Activated naive CD4-positive, alpha-beta T cell treated with anti-CD3 and anti-CD28 coated beads for 36 hours (primary cell): ENCODE data around the gene MAGI2. TPM values are rescaled to one million over a fixed set of nuclear protein-coding genes. Genes with fewer than 3 reads are reported as not detected.
"Not testable (repeated sequence)": the region's sequence is repeated elsewhere in the genome, so short reads cannot be mapped to it uniquely, and the experiment has no call there.

ENCODE experiments used
- CTCF ChIA-PET: fragments of 350-600 bp; sonication (Branson Sonifier 250); formaldehyde crosslinking; loops from one replicate; lab custom pipeline; 2021; ENCODE audit warnings: antibody characterized with exemption; lab: Charles Lee
- DNase-seq: peaks from one replicate; pipeline ENCODE4 v3.0.0-alpha.2; 2020
- H3K27ac Mint-ChIP-seq: one replicate; pipeline ENCODE4 v1.8.0; 2021; ENCODE audit warnings: mild to moderate bottlenecking, mixed read lengths
- H3K27me3 Mint-ChIP-seq: one replicate; pipeline ENCODE4 v1.8.0; 2021; ENCODE audit warnings: low read depth, mixed read lengths
- H3K36me3 Mint-ChIP-seq: one replicate; pipeline ENCODE4 v1.8.0; 2021; ENCODE audit warnings: low read depth, mixed read lengths
- H3K4me1 Mint-ChIP-seq: one replicate; pipeline ENCODE4 v1.8.0; 2021; ENCODE audit warnings: low read depth, mixed read lengths
- H3K4me3 Mint-ChIP-seq: one replicate; pipeline ENCODE4 v1.8.0; 2021; ENCODE audit warnings: mild to moderate bottlenecking, moderate library complexity, mixed read lengths
- H3K9me3 Mint-ChIP-seq: one replicate; pipeline ENCODE4 v1.8.0; 2021; ENCODE audit warnings: mixed read lengths
- intact Hi-C: fragments of 100-400 bp; cut with micrococcal nuclease; formaldehyde crosslinking; loops from one replicate; pipeline ENCODE4 v1.15.1; 2023
- total RNA-seq, 2 experiments: library from RNA; stranded (reverse); gene quantifications; one replicate each; pipeline ENCODE4 v1.2.3, GENCODE V29; 2021

MAGI2 gene
- total RNA-seq, 2 experiments from 2014 or later: 0.07 to 0.19 TPM

GRCh38 chr7:79464051-79464450 lies 10.6 kb upstream of the MAGI2 start:
- CTCF ChIA-PET: no interaction called here
- Mint-ChIP-seq H3K4me3 (no peak overlapping the region), H3K27ac (no peak overlapping the region), H3K9me3 (no peaks in the 10 kb centered on the region), H3K27me3 (no peaks in the 10 kb centered on the region), H3K36me3 (no peaks in the 10 kb centered on the region), H3K4me1 (no peaks in the 10 kb centered on the region)
- DNase-seq: no peak
- intact Hi-C loops: no loop called here

- no peaks in the 10 kb centered on the region for H3K9me3 Mint-ChIP-seq
- intact Hi-C loops: no loop called here
- no peak for DNase-seq
- no peaks in the 10 kb centered on the region for H3K4me1 Mint-ChIP-seq
- H3K4me3 Mint-ChIP-seq: no peak overlapping the region
- no peaks in the 10 kb centered on the region for H3K36me3 Mint-ChIP-seq
- H3K27ac Mint-ChIP-seq: no peak overlapping the region
- CTCF ChIA-PET: no interaction called here
- H3K27me3 Mint-ChIP-seq: no peaks in the 10 kb centered on the region
Observed at GRCh38 chr7:79462390-79462789, 8.9 kb upstream of the MAGI2 start.

- CTCF ChIA-PET: no interaction called here
- DNase-seq: no peak
- no peaks in the 10 kb centered on the region for H3K27me3 Mint-ChIP-seq
- intact Hi-C loops: no loop called here
- H3K4me1 Mint-ChIP-seq: no peaks in the 10 kb centered on the region
- H3K27ac Mint-ChIP-seq: no peak overlapping the region
- H3K36me3 Mint-ChIP-seq: no peaks in the 10 kb centered on the region
- H3K9me3 Mint-ChIP-seq: no peaks in the 10 kb centered on the region
- no peak overlapping the region for H3K4me3 Mint-ChIP-seq
Observed at GRCh38 chr7:79461660-79462059, 8.2 kb upstream of the MAGI2 start.

DNA sequence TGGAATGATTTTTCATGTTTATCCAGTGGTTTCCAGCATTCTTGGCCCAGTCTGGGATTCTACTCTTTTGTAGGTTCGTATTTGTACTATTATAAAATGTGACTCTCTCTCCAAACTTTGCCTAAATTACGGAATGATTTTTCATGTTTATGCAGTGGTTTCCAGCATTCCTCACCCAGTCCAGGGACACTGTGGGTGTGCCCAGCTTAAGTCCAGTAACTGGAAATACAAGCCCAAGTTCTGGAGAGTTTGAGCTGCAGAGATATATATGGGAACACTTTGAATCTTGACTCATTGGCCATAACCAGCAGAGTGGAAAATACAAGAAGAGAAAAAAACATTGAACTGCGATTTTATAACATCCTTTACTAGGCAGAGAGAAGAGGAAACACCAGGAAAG lies 5.9 kb upstream of the MAGI2 start:
- CTCF ChIA-PET: no interaction called here
- H3K27me3 Mint-ChIP-seq: peaks cover 13% of the 10 kb centered on the region
- no peaks in the 10 kb centered on the region for H3K4me1 Mint-ChIP-seq
- H3K4me3 Mint-ChIP-seq: no peak overlapping the region
- H3K36me3 Mint-ChIP-seq: no peaks in the 10 kb centered on the region
- no peak overlapping the region for H3K27ac Mint-ChIP-seq
- H3K9me3 Mint-ChIP-seq: no peaks in the 10 kb centered on the region
- intact Hi-C loops: no loop called here
- DNase-seq: no peak

GRCh38 chr7:79458796-79459195 lies 5.3 kb upstream of the MAGI2 start:
- Mint-ChIP-seq H3K27ac (no peak overlapping the region), H3K4me3 (no peak overlapping the region), H3K9me3 (no peaks in the 10 kb centered on the region), H3K27me3 (peaks cover 17% of the 10 kb centered on the region), H3K36me3 (no peaks in the 10 kb centered on the region), H3K4me1 (no peaks in the 10 kb centered on the region)
- no peak for DNase-seq
- CTCF ChIA-PET: no interaction called here
- intact Hi-C loops: no loop called here

GRCh38 chr7:79455173-79455790 lies 1.8 kb upstream of the MAGI2 start:
- H3K27me3 Mint-ChIP-seq: peaks cover 47% of the 10 kb centered on the region
- H3K9me3 Mint-ChIP-seq: no peaks in the 10 kb centered on the region
- H3K4me1 Mint-ChIP-seq: peaks cover 14% of the 10 kb centered on the region
- no peak overlapping the region for H3K27ac Mint-ChIP-seq
- H3K4me3 Mint-ChIP-seq: no peak overlapping the region
- H3K36me3 Mint-ChIP-seq: peaks cover 2% of the 10 kb centered on the region
- CTCF ChIA-PET: interaction anchor here (1.0 kb wide), 1 partner anchor 182 kb away, joined by 3 read pairs; no protein-coding TSS in a partner anchor
- intact Hi-C loops: no loop called here
- no peak for DNase-seq

DNA sequence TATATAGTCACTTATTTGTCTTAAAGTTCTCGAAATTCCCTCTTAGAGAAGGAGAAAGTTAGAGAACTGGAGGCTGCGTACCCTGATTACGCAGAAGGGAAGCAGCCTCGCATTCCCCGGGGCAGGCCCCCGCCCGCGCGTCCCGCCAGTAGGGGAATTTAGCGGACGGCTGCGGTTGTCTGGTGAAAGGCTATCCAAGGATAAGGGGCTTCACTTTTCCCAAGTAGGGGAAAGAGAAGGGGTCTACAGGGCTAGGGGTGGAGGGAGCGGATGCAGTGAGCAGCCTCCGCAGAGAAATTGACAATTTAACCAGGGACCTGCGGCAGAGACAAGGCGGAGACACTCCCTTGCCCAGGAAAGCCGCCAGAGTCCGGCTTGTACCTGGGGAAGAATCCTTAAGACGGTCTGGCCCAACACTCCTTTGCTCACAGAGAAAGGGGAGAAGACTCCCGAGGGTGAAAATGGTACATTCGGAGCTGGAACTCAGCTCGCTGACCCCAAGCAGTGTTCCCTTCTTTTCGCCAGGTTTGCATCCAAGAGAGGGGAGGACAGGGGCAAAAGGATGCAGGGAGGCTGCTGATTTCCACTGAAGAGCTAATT lies 994 bp upstream of the MAGI2 start:
- CTCF ChIA-PET: no interaction called here
- Mint-ChIP-seq H3K27me3 (peaks cover 47% of the 10 kb centered on the region), H3K9me3 (no peaks in the 10 kb centered on the region), H3K36me3 (peaks cover 2% of the 10 kb centered on the region), H3K4me1 (peaks cover 14% of the 10 kb centered on the region), H3K4me3 (peak overlapping the region; percentile 68), H3K27ac (no peak overlapping the region)
- peak; percentile 13 for DNase-seq
- intact Hi-C loops: no loop called here

- DNase-seq: no peak
- Mint-ChIP-seq H3K27ac (no peak overlapping the region), H3K36me3 (peaks cover 2% of the 10 kb centered on the region), H3K4me1 (peaks cover 14% of the 10 kb centered on the region), H3K9me3 (no peaks in the 10 kb centered on the region), H3K4me3 (peak overlapping the region; percentile 68), H3K27me3 (peaks cover 47% of the 10 kb centered on the region)
- intact Hi-C loops: no loop called here
- CTCF ChIA-PET: no interaction called here
Observed at GRCh38 chr7:79453266-79453557, 255 bp downstream of the MAGI2 start.

DNA sequence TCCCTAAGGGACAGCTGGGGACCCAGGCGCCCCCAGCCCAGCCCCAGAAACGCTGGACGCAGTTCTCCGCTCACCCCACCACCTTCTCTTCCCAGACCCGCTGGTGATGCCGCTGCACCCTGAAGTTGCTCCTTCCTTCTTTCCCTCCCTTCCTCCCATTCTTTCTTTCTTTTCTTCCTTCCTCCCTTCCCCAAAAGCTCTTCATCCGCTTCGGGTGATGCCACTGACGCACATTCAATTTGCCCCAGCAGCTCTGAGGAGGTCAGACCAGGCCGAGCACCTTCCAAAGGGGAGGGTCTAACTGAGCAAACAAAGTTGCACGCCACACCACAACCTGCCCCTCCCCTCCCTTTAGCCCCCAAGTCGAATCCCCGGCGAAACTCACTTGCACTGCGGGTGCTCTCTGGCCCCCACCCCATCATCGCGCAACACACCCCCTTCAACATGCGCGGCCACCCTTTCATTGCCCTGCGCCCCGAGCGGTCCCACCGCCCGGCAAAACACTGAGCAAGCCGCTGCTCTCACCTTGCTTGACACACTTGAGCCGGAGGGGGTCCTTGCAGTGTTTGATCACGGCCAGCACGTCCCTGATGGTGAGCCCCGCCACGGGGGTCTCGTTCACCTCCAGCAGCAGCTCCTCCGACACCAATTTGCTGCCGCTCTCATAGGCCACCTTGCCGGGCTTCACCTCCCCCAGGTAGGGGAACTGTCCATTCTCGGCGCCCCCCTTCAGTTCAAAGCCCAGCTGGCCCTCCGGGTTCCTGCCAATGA lies 787 bp downstream of the MAGI2 start:
- intact Hi-C loops: no loop called here

DNA sequence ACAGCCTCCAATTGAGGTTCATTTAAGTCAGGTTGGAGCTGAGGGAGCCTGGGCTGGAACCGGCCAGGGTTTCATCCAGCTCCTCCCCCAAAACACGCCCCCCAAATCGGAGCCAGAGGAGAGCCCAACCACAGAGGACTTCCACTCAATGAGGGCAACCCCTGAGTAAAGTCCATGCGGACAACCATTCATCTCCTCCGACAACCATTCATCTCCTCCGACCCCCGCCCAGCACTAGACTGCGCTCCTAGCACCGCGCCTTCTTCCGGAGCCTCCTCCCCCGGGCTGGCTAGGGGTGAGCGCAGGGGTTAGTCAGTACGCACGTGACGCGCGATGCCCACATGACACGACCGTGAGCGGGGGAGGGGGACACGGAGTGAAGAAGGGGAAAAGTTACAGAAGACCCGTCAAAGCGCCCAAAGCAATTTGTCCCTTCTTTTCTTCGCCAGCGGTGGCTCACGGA lies 1.4 kb downstream of the MAGI2 start:
- peaks cover 47% of the 10 kb centered on the region for H3K27me3 Mint-ChIP-seq
- no peaks in the 10 kb centered on the region for H3K9me3 Mint-ChIP-seq
- CTCF ChIA-PET: no interaction called here
- DNase-seq: peak; percentile 54
- intact Hi-C loops: no loop called here
- H3K4me1 Mint-ChIP-seq: peaks cover 14% of the 10 kb centered on the region
- peak overlapping the region; percentile 68 for H3K4me3 Mint-ChIP-seq
- no peak overlapping the region for H3K27ac Mint-ChIP-seq
- H3K36me3 Mint-ChIP-seq: peaks cover 2% of the 10 kb centered on the region

More for the DNA sequence above, 787 bp downstream of the MAGI2 start:
- Mint-ChIP-seq H3K9me3 (no peaks in the 10 kb centered on the region), H3K4me3 (peak overlapping the region; percentile 68), H3K27me3 (peaks cover 47% of the 10 kb centered on the region), H3K36me3 (peaks cover 2% of the 10 kb centered on the region), H3K27ac (peak overlapping the region; percentile 61), H3K4me1 (peaks cover 14% of the 10 kb centered on the region)
- CTCF ChIA-PET: no interaction called here
- DNase-seq: no peak

DNA sequence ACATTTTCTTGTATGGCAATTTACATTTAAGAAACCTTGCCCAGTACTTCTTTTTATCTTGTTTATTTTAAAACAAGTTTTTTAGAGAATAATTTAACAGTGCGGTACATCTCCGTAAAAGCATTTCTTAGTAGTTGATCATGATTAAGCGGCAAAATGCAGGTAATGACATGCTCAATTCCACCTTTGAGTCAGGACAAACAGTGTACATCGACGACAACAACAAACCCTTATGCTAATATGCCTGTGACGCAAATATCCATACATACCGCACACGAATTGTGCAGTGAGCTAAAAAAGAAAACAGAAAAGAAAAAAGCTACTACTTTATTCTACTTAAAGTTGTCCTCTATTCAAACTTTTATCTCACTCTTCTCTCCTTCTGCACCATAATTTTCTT lies 1.9 kb downstream of the MAGI2 start:
- CTCF ChIA-PET: no interaction called here
- Mint-ChIP-seq H3K4me3 (peak overlapping the region; percentile 68), H3K27me3 (peaks cover 47% of the 10 kb centered on the region), H3K4me1 (peaks cover 14% of the 10 kb centered on the region), H3K36me3 (peaks cover 2% of the 10 kb centered on the region), H3K9me3 (no peaks in the 10 kb centered on the region), H3K27ac (no peak overlapping the region)
- DNase-seq: no peak
- intact Hi-C loops: no loop called here

GRCh38 chr7:79442766-79443165 lies 10.7 kb downstream of the MAGI2 start:
- CTCF ChIA-PET: not testable (repeated sequence)

GRCh38 chr7:79436378-79436777 lies 17.1 kb downstream of the MAGI2 start:
- Mint-ChIP-seq H3K27me3 (peaks cover 2% of the 10 kb centered on the region), H3K9me3 (no peaks in the 10 kb centered on the region), H3K4me3 (no peak overlapping the region), H3K27ac (no peak overlapping the region), H3K36me3 (no peaks in the 10 kb centered on the region), H3K4me1 (no peaks in the 10 kb centered on the region)
- CTCF ChIA-PET: no interaction called here
- DNase-seq: no peak
- intact Hi-C loops: no loop called here

More at GRCh38 chr7:79442766-79443165, 10.7 kb downstream of the MAGI2 start:
- intact Hi-C loops, DNase-seq, H3K36me3 Mint-ChIP-seq, H3K4me3 Mint-ChIP-seq, H3K4me1 Mint-ChIP-seq, H3K27ac Mint-ChIP-seq, H3K27me3 Mint-ChIP-seq, H3K9me3 Mint-ChIP-seq: not testable (repeated sequence)
